Measurements from ENCODE around the gene CAPN2. TPM values are rescaled to one million over a fixed set of nuclear protein-coding genes. Genes with fewer than 3 reads are reported as not detected.

Gene CAPN2
- total RNA-seq, 2 donors from 2014 or later: 234 to 289 TPM

- DNase-seq (ENCODE audit: low spot score): peak; percentile 56
- intact Hi-C loops (cut with DNase I): loop anchor here in 1 of 2 donors (5.0 kb wide), 1 partner anchor 54 kb away; no protein-coding TSS in a partner anchor
These were observed 38.6 kb downstream of the CAPN2 start for GRCh38 chr1:223750730-223751570.

GRCh38 chr1:223751696-223752095 is 39.4 kb downstream of the CAPN2 start:
- no peak for DNase-seq (ENCODE audit: low spot score)
- intact Hi-C loops (cut with DNase I): loop anchor here in 1 of 2 donors (5.0 kb wide), 1 partner anchor 54 kb away; no protein-coding TSS in a partner anchor

GRCh38 chr1:223752721-223753515 is 40.6 kb downstream of the CAPN2 start:
- DNase-seq (ENCODE audit: low spot score): peak; percentile 75
- intact Hi-C loops (cut with DNase I): loop anchor here in 1 of 2 donors (5.0 kb wide), 1 partner anchor 56 kb away; no protein-coding TSS in a partner anchor

GRCh38 chr1:223754681-223755431 is 42.5 kb downstream of the CAPN2 start:
- DNase-seq (ENCODE audit: low spot score): peak; percentile 77
- intact Hi-C loops (cut with DNase I): loop anchor here in 1 of 2 donors (5.0 kb wide), 1 partner anchor 58 kb away; no protein-coding TSS in a partner anchor

GRCh38 chr1:223755432-223755792 is 43.1 kb downstream of the CAPN2 start:
- intact Hi-C loops (cut with DNase I): no loop called here
- DNase-seq (ENCODE audit: low spot score): peak; percentile 25

- peak; percentile 45 for DNase-seq (ENCODE audit: low spot score)
- intact Hi-C loops (cut with DNase I): no loop called here
These were observed 43.8 kb downstream of the CAPN2 start for GRCh38 chr1:223755992-223756775.

GRCh38 chr1:223756806-223757700 is 44.7 kb downstream of the CAPN2 start:
- DNase-seq (ENCODE audit: low spot score): peak; percentile 69
- intact Hi-C loops (cut with DNase I): no loop called here

GRCh38 chr1:223758734-223759133 is 46.4 kb downstream of the CAPN2 start:
- DNase-seq (ENCODE audit: low spot score): no peak
- intact Hi-C loops (cut with DNase I): no loop called here

- intact Hi-C loops (cut with DNase I): no loop called here
- DNase-seq (ENCODE audit: low spot score): no peak
These were observed 46.9 kb downstream of the CAPN2 start for GRCh38 chr1:223759273-223759672.

GRCh38 chr1:223760833-223761232 is 48.5 kb downstream of the CAPN2 start:
- DNase-seq (ENCODE audit: low spot score): no peak
- intact Hi-C loops (cut with DNase I): no loop called here

GRCh38 chr1:223761411-223761810 is 49.1 kb downstream of the CAPN2 start:
- intact Hi-C loops (cut with DNase I): no loop called here
- DNase-seq (ENCODE audit: low spot score): no peak

- intact Hi-C loops (cut with DNase I): no loop called here
- DNase-seq (ENCODE audit: low spot score): no peak
These were observed 50.9 kb downstream of the CAPN2 start for GRCh38 chr1:223763251-223763650.

- intact Hi-C loops (cut with DNase I): no loop called here
- no peak for DNase-seq (ENCODE audit: low spot score)
These were observed 51.5 kb downstream of the CAPN2 start for GRCh38 chr1:223763881-223764280.

GRCh38 chr1:223765036-223765718 is 52.8 kb downstream of the CAPN2 start:
- no peak for DNase-seq (ENCODE audit: low spot score)
- intact Hi-C loops (cut with DNase I): no loop called here

GRCh38 chr1:223765719-223766340 is 53.5 kb downstream of the CAPN2 start:
- no peak for DNase-seq (ENCODE audit: low spot score)
- intact Hi-C loops (cut with DNase I): no loop called here

- DNase-seq (ENCODE audit: low spot score): no peak
- intact Hi-C loops (cut with DNase I): no loop called here
These were observed 58.4 kb downstream of the CAPN2 start for GRCh38 chr1:223770621-223771315.
